Muscle layer of colon (tissue), 2 donors: Measurements from ENCODE around the gene SLC7A14.

Source experiments
- H3K27ac ChIP-seq: one replicate; pipeline ENCODE4 v1.7.0; 2013; ENCODE audit warnings: low read depth, mild to moderate bottlenecking, low read length, moderate library complexity
- H3K27me3 ChIP-seq, 2 donors: one replicate each; pipeline ENCODE4 v1.7.0; 2013; ENCODE audit warnings: low read length in 2 of 2, mild to moderate bottlenecking in 2 of 2; ENCODE audit not compliant: insufficient read depth in 2 of 2, control insufficient read depth in 1 of 2
- H3K36me3 ChIP-seq: one replicate; pipeline ENCODE4 v1.7.0; 2013; ENCODE audit warnings: mild to moderate bottlenecking, low read length; ENCODE audit not compliant: insufficient read depth
- H3K4me1 ChIP-seq: one replicate; pipeline ENCODE4 v1.7.0; 2013; ENCODE audit warnings: mild to moderate bottlenecking, low read length; ENCODE audit not compliant: insufficient read depth
- H3K4me3 ChIP-seq, 2 donors: one replicate each; pipeline ENCODE4 v1.7.0; 2013; ENCODE audit warnings: low read length in 2 of 2, low read depth in 1 of 2, mild to moderate bottlenecking in 1 of 2, moderate library complexity in 1 of 2
- H3K9ac ChIP-seq: one replicate; pipeline ENCODE4 v1.7.0; 2013; ENCODE audit warnings: low read length
- H3K9me3 ChIP-seq: one replicate; pipeline ENCODE4 v1.7.0; 2013; ENCODE audit warnings: mild to moderate bottlenecking, low read length
- donor health status: abdominal sarcoma.
- donor health status: Adenocarcinoma of cecum.

The SLC7A14 gene

GRCh38 chr3:170480111-170480510 is 105.8 kb downstream of the SLC7A14 start:
- no peak overlapping the region for H3K27ac ChIP-seq

GRCh38 chr3:170477395-170477794 is 108.5 kb downstream of the SLC7A14 start:
- Histone ChIP-seq H3K27me3 (no peaks in the 10 kb centered on the region), H3K9me3 (no peaks in the 10 kb centered on the region), H3K36me3 (no peaks in the 10 kb centered on the region), H3K4me1 (no peaks in the 10 kb centered on the region), H3K9ac (no peak overlapping the region), H3K4me3 (no peak overlapping the region), H3K27ac (no peak overlapping the region)

More at GRCh38 chr3:170480111-170480510, 105.8 kb downstream of the SLC7A14 start:
- Histone ChIP-seq H3K4me1 (no peaks in the 10 kb centered on the region), H3K9me3 (no peaks in the 10 kb centered on the region), H3K27me3 (no peaks in the 10 kb centered on the region), H3K9ac (no peak overlapping the region), H3K4me3 (no peak overlapping the region), H3K36me3 (no peaks in the 10 kb centered on the region)

- Histone ChIP-seq H3K27me3 (no peaks in the 10 kb centered on the region), H3K9ac (no peak overlapping the region), H3K36me3 (no peaks in the 10 kb centered on the region), H3K9me3 (no peaks in the 10 kb centered on the region), H3K4me3 (no peak overlapping the region), H3K27ac (no peak overlapping the region), H3K4me1 (no peaks in the 10 kb centered on the region)
These were observed 109.6 kb downstream of the SLC7A14 start for GRCh38 chr3:170476291-170476690.

- no peaks in the 10 kb centered on the region for H3K36me3 ChIP-seq
- H3K27ac ChIP-seq, result no peak overlapping the region
- no peak overlapping the region for H3K9ac ChIP-seq
- H3K4me1 ChIP-seq, result no peaks in the 10 kb centered on the region
- H3K27me3 ChIP-seq, result no peaks in the 10 kb centered on the region
- no peak overlapping the region for H3K4me3 ChIP-seq
- no peaks in the 10 kb centered on the region for H3K9me3 ChIP-seq
These were observed 110.7 kb downstream of the SLC7A14 start for GRCh38 chr3:170475092-170475685.

- Histone ChIP-seq H3K27me3 (no peaks in the 10 kb centered on the region), H3K9me3 (no peaks in the 10 kb centered on the region), H3K27ac (no peak overlapping the region), H3K36me3 (no peaks in the 10 kb centered on the region), H3K9ac (no peak overlapping the region), H3K4me1 (no peaks in the 10 kb centered on the region), H3K4me3 (no peak overlapping the region)
These were observed 112.5 kb downstream of the SLC7A14 start for GRCh38 chr3:170473358-170473757.

DNA sequence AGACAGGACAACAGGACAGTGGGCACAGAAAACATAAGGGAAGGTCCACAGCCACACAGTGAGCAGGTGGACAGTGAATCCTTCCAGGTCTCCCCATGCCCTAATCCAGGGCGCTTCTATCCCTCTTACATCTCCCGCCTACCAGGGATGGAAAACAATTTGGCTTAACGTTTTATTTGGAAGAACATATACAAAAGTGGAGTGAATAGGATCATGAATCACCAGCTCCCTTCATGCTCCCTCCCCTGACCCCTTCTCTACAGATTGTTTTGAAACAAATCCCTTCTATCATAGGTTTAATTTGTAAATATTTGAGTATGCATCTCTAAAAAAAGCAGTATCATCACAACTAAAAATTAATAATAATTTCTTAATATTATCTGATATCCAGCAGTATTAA is 114.7 kb downstream of the SLC7A14 start:
- no peaks in the 10 kb centered on the region for H3K27me3 ChIP-seq
- H3K36me3 ChIP-seq, result no peaks in the 10 kb centered on the region
- H3K27ac ChIP-seq, result no peak overlapping the region
- no peaks in the 10 kb centered on the region for H3K4me1 ChIP-seq
- H3K9ac ChIP-seq, result no peak overlapping the region
- H3K9me3 ChIP-seq, result no peaks in the 10 kb centered on the region
- no peak overlapping the region for H3K4me3 ChIP-seq

- Histone ChIP-seq H3K27ac (no peak overlapping the region), H3K9ac (no peak overlapping the region), H3K9me3 (no peaks in the 10 kb centered on the region), H3K27me3 (no peaks in the 10 kb centered on the region), H3K4me3 (no peak overlapping the region), H3K4me1 (no peaks in the 10 kb centered on the region), H3K36me3 (no peaks in the 10 kb centered on the region)
These were observed 115.5 kb downstream of the SLC7A14 start for GRCh38 chr3:170470063-170471016.

DNA sequence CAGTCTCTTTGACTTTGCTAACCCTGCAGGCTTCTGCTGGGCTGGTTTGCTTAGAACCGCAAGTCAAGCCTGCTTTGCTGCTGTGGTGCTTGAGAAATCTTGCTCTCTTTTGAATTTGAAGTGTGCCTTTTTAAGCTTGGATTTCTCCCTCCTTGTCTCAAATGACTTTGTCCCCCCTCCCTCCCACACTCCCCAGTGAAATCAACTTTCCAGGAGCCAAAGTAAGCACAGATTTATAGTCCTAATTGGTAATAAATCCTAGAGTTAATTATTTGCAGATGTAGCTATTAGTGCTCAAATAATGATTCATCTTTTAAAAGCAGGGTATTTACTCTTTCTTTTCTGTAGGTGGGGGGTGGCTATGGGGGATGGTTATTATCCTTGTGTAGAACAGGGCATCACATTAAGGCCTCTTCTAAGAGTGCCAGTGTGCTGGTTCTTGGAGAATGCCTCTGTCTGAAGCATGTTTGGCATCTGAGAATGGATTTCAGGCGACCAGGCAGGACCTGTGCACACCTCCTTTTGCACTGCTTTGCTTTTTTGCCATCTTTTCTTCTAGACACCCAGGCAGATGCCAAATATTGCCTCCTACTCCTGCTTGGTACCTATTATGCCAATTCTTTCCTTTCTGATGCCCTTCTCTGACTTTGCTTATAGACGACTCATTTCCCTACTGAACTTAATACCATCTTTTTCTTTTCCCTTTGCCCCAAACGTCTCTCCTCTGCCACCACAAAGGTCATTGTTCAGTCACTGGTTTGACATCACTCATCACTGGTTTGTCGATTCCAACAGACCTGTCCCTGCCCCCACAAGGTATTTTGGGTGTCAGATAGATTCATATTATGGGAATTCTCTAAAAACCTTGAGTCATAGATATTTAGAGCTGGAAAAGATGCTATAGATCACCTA is 116.5 kb downstream of the SLC7A14 start:
- H3K9me3 ChIP-seq, result no peaks in the 10 kb centered on the region
- no peak overlapping the region for H3K27ac ChIP-seq
- H3K36me3 ChIP-seq, result no peaks in the 10 kb centered on the region
- H3K4me3 ChIP-seq, result no peak overlapping the region
- H3K4me1 ChIP-seq, result no peaks in the 10 kb centered on the region
- H3K9ac ChIP-seq, result no peak overlapping the region
- no peaks in the 10 kb centered on the region for H3K27me3 ChIP-seq

DNA sequence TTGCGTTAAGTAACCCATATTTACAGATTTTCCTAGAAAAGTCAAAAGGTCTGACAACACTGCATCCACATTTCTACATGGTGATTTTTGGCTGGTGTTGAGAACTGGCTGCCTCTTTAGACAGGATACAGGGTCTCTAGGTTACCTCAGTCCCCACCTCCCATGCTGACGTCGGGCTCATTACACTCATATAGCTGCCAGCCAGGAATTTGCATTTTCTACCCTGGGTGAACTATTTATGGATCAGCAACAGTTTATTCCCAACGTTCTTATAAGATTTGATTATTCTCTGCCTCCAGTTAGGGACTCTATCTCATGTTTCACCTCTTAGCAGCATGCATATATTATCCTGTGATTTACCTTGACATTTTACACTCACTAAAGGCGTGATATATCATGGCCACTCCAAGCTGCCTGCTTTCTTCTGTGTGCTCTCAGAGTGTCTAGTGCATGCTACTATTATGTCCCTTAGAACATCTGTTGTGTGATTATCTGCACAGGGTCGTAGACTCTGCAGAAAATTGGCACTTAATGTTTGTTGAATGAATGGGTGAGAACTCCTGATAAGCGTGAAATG is 118.2 kb downstream of the SLC7A14 start:
- no peaks in the 10 kb centered on the region for H3K9me3 ChIP-seq
- no peak overlapping the region for H3K9ac ChIP-seq
- H3K4me3 ChIP-seq, result no peak overlapping the region
- no peak overlapping the region for H3K27ac ChIP-seq
- H3K27me3 ChIP-seq, result no peaks in the 10 kb centered on the region
- H3K4me1 ChIP-seq, result no peaks in the 10 kb centered on the region
- no peaks in the 10 kb centered on the region for H3K36me3 ChIP-seq

- Histone ChIP-seq H3K36me3 (no peaks in the 10 kb centered on the region), H3K4me3 (no peak overlapping the region), H3K9me3 (no peaks in the 10 kb centered on the region), H3K27ac (no peak overlapping the region), H3K4me1 (no peaks in the 10 kb centered on the region), H3K9ac (no peak overlapping the region), H3K27me3 (no peaks in the 10 kb centered on the region)
These were observed 118.9 kb downstream of the SLC7A14 start for GRCh38 chr3:170467007-170467406.

GRCh38 chr3:170465955-170466354 is 119.9 kb downstream of the SLC7A14 start:
- H3K36me3 ChIP-seq, result no peaks in the 10 kb centered on the region
- H3K4me1 ChIP-seq, result no peaks in the 10 kb centered on the region
- H3K27me3 ChIP-seq, result no peaks in the 10 kb centered on the region
- no peak overlapping the region for H3K4me3 ChIP-seq
- H3K9me3 ChIP-seq, result no peaks in the 10 kb centered on the region
- H3K27ac ChIP-seq, result no peak overlapping the region
- no peak overlapping the region for H3K9ac ChIP-seq
